ENCODE results near the gene TM9SF1. TPM values are rescaled to one million over a fixed set of nuclear protein-coding genes. Genes with fewer than 3 reads are reported as not detected.
A peak's percentile ranks its signal among the peaks of the same experiment; 100 is the strongest.

TM9SF1 gene
- total and polyA plus RNA-seq, 2 of the 4 experiments (the other 2 are of a cell fraction) = 40.4 to 65.6 TPM

DNA sequence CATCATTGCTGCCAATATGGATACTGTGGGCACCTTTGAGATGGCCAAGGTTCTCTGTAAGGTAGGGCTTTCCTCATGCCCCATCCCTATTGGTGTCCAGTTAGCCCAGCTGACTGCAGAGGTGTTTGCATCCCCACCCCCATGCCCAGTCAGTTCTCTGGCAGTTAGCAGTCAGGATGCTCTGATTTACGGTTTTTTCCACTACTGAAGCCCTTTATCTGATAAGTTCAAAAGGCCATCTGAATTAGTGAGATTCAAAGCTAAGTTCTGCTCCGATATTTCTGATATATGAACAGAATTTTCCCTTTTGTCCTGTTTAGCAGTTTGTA, 38.3 kb upstream of the TM9SF1 start:
- H4K91ac ChIP-seq (ENCODE audit: insufficient read depth, low read depth, low read length) = peak overlapping the region; percentile 91
- peak overlapping the region; percentile 97 for H3K4ac ChIP-seq (ENCODE audit: low read depth, low read length)
- no peak overlapping the region for H3K18ac ChIP-seq (ENCODE audit: low read depth, low read length)
- no CpG with 5 or more reads among the region's 2 CpGs for WGBS, 2 experiments (ENCODE audit: extremely low coverage in 2 of 2, insufficient read length in 1 of 2)
- intact Hi-C loops (cut with micrococcal nuclease) (no loop called here), in situ Hi-C loops (cut with MboI; ENCODE audit: low sequenced_read_pairs) (loop anchor here (10.0 kb wide), 1 partner anchor 201 kb away; no protein-coding TSS in a partner anchor), dilution Hi-C loops (cut with HindIII; ENCODE audit: low sequenced_read_pairs, unreplicated experiment) (no loop called here)
- peaks cover 16% of the 10 kb centered on the region for H3K9me1 ChIP-seq (ENCODE audit: insufficient read depth, low read length)
- peak overlapping the region; percentile 91; the same call in 1 of the 2 replicates for H3K27ac ChIP-seq (ENCODE audit: insufficient read depth, low read length)
- DNase-seq = no peak
- H2AK9ac ChIP-seq (replicated peaks; ENCODE audit: low read depth, low read length, poor library complexity) = peak overlapping the region; percentile 95
- peak overlapping the region; percentile 91 for H4K5ac ChIP-seq (ENCODE audit: low read depth, low read length)
- H3K23ac ChIP-seq (ENCODE audit: low read depth, low read length) = peak overlapping the region; percentile 85; the same call in 1 of the 2 replicates
- H2AFZ ChIP-seq (replicated peaks; ENCODE audit: low read length, poor library complexity) = peak overlapping the region; percentile 100
- H4K8ac ChIP-seq (ENCODE audit: low read depth in 2 of 2, low read length in 2 of 2) = peak overlapping the region; percentile 98 to 100
- peak overlapping the region; percentile 56 for H3K4me3 ChIP-seq (ENCODE audit: insufficient read depth, low read depth, low read length)
- H2BK120ac ChIP-seq (ENCODE audit: low read depth, low read length) = peak overlapping the region; percentile 96; the same call in 1 of the 2 replicates
- peak overlapping the region; percentile 92 for H2BK5ac ChIP-seq (ENCODE audit: low read depth, low read length, poor library complexity, severe bottlenecking)
- CTCF ChIA-PET = no interaction called here
- H3K36me3 ChIP-seq (ENCODE audit: control insufficient read depth, insufficient read depth, low read length) = peaks cover 25% of the 10 kb centered on the region
- peaks cover 8% of the 10 kb centered on the region for H3K4me1 ChIP-seq (ENCODE audit: control insufficient read depth, insufficient read depth, low read length)
- H3K9me3 ChIP-seq (ENCODE audit: control insufficient read depth, insufficient read depth, low read length) = no peaks in the 10 kb centered on the region
- H3K56ac ChIP-seq (ENCODE audit: extremely low read depth, insufficient read depth, low read length) = peak overlapping the region; percentile 74; the same call in 1 of the 2 replicates
- H3K79me1 ChIP-seq (ENCODE audit: low read depth in 1 of 2, low read length in 2 of 2) = peaks cover 47 to 85% of the 10 kb centered on the region in 2 experiments
- H4K20me1 ChIP-seq (ENCODE audit: insufficient read depth, low read length) = no peaks in the 10 kb centered on the region
- peak overlapping the region; percentile 74 for H3K4me2 ChIP-seq (ENCODE audit: low read depth, low read length)
- no TSS peak for BruUV-seq (replicated peaks)
- peak overlapping the region; percentile 95; the same call in 1 of the 2 replicates for H2AK5ac ChIP-seq (ENCODE audit: low read depth, low read length)
- no peak overlapping the region for H2BK20ac ChIP-seq (ENCODE audit: low read depth, low read length)
- POLR2A ChIA-PET (ENCODE audit: unreplicated experiment) = interaction anchor here (1.2 kb wide), 1 partner anchor 9 kb away, joined by 3 read pairs; the partner anchor contains the start of gene TINF2
- H3K27me3 ChIP-seq (ENCODE audit: control insufficient read depth, insufficient read depth, low read length) = no peaks in the 10 kb centered on the region
- peak overlapping the region; percentile 57; the same call in 1 of the 3 replicates for H2BK15ac ChIP-seq (ENCODE audit: low read depth, low read length)
- TF ChIP-seq SMC3 (IDR thresholded peaks at IDR 0.05; ENCODE audit: low read depth, low read length) (no peak), RCOR1 (IDR thresholded peaks at IDR 0.05; ENCODE audit: insufficient replicate concordance, low read length) (no peak), BHLHE40 (IDR thresholded peaks at IDR 0.05; ENCODE audit: low read depth, low read length) (no peak), FOS (IDR thresholded peaks at IDR 0.05; ENCODE audit: low read depth, low read length) (no peak), MAFK (IDR thresholded peaks at IDR 0.05; ENCODE audit: low read depth, low read length) (no peak), MAZ (IDR thresholded peaks at IDR 0.05; ENCODE audit: borderline replicate concordance, low read depth, low read length) (no peak)
- TF ChIP-seq, protein P1, sequence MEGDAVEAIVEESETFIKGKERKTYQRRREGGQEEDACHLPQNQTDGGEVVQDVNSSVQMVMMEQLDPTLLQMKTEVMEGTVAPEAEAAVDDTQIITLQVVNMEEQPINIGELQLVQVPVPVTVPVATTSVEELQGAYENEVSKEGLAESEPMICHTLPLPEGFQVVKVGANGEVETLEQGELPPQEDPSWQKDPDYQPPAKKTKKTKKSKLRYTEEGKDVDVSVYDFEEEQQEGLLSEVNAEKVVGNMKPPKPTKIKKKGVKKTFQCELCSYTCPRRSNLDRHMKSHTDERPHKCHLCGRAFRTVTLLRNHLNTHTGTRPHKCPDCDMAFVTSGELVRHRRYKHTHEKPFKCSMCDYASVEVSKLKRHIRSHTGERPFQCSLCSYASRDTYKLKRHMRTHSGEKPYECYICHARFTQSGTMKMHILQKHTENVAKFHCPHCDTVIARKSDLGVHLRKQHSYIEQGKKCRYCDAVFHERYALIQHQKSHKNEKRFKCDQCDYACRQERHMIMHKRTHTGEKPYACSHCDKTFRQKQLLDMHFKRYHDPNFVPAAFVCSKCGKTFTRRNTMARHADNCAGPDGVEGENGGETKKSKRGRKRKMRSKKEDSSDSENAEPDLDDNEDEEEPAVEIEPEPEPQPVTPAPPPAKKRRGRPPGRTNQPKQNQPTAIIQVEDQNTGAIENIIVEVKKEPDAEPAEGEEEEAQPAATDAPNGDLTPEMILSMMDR (conservative IDR thresholded peaks at IDR 0.05; ENCODE audit: low read depth, low read length) = no peak
- peak overlapping the region; percentile 80; the same call in 1 of the 2 replicates for H3K9ac ChIP-seq (ENCODE audit: low read depth, low read length)
- no peak for ATAC-seq (ENCODE audit: low read depth)
- peak overlapping the region; percentile 96 for H3K14ac ChIP-seq (replicated peaks; ENCODE audit: low read depth, low read length)
